H1 (cell line): Measurements from ENCODE around the gene ZNF652. TPM values are rescaled to one million over a fixed set of nuclear protein-coding genes. Genes with fewer than 3 reads are reported as not detected.

Source experiments
- CBX8 ChIP-seq: fragments of 300-800, 300-1000 bp; sonication (generic); IDR thresholded peaks from 2 replicates; pipeline ENCODE4 v1.7.1; 2016; ENCODE audit warnings: low read depth, low read length, borderline replicate concordance
- CREB1 ChIP-seq: IDR thresholded peaks from 2 replicates; pipeline ENCODE4 v1.6.1; 2012; ENCODE audit warnings: inconsistent platforms
- HDAC2 ChIP-seq, 2 experiments: fragments of 300-600 bp in 1 of 2; sonication (generic) in 1 of 2; IDR thresholded peaks; 2 replicates each; pipeline ENCODE4 v1.6.1; 2011 to 2012; ENCODE audit warnings: low read depth in 2 of 2, low read length in 2 of 2, mild to moderate bottlenecking in 2 of 2, moderate library complexity in 2 of 2, borderline replicate concordance in 1 of 2, inconsistent platforms in 1 of 2
- HDAC6 ChIP-seq: IDR thresholded peaks from one replicate; pipeline ENCODE4 v1.7.1; 2012; ENCODE audit warnings: low read depth, mild to moderate bottlenecking, inconsistent platforms, low read length, moderate library complexity
- SUZ12 ChIP-seq: fragments of 200-600 bp; sonication (generic); IDR thresholded peaks from 2 replicates; pipeline ENCODE4 v1.6.1; 2012; ENCODE audit warnings: mild to moderate bottlenecking, inconsistent platforms, low read length, moderate library complexity, mixed read lengths
- ZNF274 ChIP-seq: IDR thresholded peaks from 2 replicates; pipeline ENCODE4 v1.7.0; 2012; ENCODE audit warnings: low read length, borderline replicate concordance; ENCODE audit errors: extremely low read depth
- polyA plus RNA-seq, 7 experiments: library from polyadenylated mRNA; depleted of rRNA in 3 of 7; stranded (reverse) in 5 of 7; unstranded in 2 of 7; fragments of >200 nt in 5 of 7; fragments of 200-250 nt in 2 of 7; gene quantifications; 1 replicate in 5 of 7; 2 replicates in 1 of 7; 4 replicates in 1 of 7; pipeline versions ENCODE4 v1.2.1 to v1.2.3, GENCODE V29; 2011 to 2013; ENCODE audit warnings: missing spikeins in 2 of 7, mixed read lengths in 2 of 7
- total RNA-seq: library from RNA; stranded (reverse); fragmentation: NEBNext Ultra II Directional; extraction: Animal tissue kit (Norgen Biotek cat#: 25700); gene quantifications from 2 replicates; pipeline ENCODE4 v1.2.1, GENCODE V29; 2021
- TF ChIP-seq, protein P1 (sequence below): fragments of 300-600 bp; sonication (generic); IDR thresholded peaks from 2 replicates; pipeline ENCODE4 v1.7.1; 2012; ENCODE audit warnings: low read length, moderate library complexity, mild to moderate bottlenecking, inconsistent platforms; ENCODE audit not compliant: insufficient replicate concordance

The ZNF652 gene
- total and polyA plus RNA-seq, 2 of the 8 experiments (the other 6 are each of a cell fraction or from before 2014, with no cell fraction given) = 13.5 to 39.6 TPM

DNA sequence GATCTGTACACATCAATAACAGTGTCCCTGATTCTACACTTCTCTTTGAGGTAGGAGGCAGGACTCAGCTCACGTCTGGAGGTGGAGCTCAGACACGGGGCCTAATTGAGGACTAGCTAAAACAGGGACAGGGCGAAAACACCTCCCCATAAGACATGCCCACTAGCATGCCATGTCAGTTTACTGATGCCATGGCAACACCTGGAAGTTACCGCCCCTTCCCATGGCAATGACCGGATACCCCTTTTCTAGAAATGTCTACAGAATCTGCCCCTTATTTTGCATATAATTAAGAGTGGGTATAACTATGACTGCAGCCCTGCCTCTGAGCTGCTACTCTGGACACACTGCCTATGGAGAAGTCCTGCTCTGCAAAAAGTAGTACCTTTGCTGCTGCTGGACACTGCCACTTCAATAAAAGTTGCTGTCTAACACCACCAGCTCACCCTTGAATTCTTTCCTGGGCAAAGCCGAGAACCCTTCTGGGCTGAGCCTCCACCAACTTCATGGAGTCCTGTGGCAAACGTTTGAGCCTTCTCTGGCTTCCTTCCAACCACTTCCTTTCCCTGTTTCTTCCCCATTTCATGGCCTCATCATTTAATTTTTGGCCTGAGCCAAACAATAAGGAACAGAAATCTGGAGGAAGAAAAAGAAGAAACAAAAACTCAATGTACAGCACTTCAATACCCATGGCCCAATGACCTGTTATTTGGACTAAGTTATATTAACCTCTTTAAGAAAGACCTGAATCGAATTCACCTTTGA is 31.6 kb upstream of the ZNF652 start (continued):
- TF ChIP-seq, protein P1, sequence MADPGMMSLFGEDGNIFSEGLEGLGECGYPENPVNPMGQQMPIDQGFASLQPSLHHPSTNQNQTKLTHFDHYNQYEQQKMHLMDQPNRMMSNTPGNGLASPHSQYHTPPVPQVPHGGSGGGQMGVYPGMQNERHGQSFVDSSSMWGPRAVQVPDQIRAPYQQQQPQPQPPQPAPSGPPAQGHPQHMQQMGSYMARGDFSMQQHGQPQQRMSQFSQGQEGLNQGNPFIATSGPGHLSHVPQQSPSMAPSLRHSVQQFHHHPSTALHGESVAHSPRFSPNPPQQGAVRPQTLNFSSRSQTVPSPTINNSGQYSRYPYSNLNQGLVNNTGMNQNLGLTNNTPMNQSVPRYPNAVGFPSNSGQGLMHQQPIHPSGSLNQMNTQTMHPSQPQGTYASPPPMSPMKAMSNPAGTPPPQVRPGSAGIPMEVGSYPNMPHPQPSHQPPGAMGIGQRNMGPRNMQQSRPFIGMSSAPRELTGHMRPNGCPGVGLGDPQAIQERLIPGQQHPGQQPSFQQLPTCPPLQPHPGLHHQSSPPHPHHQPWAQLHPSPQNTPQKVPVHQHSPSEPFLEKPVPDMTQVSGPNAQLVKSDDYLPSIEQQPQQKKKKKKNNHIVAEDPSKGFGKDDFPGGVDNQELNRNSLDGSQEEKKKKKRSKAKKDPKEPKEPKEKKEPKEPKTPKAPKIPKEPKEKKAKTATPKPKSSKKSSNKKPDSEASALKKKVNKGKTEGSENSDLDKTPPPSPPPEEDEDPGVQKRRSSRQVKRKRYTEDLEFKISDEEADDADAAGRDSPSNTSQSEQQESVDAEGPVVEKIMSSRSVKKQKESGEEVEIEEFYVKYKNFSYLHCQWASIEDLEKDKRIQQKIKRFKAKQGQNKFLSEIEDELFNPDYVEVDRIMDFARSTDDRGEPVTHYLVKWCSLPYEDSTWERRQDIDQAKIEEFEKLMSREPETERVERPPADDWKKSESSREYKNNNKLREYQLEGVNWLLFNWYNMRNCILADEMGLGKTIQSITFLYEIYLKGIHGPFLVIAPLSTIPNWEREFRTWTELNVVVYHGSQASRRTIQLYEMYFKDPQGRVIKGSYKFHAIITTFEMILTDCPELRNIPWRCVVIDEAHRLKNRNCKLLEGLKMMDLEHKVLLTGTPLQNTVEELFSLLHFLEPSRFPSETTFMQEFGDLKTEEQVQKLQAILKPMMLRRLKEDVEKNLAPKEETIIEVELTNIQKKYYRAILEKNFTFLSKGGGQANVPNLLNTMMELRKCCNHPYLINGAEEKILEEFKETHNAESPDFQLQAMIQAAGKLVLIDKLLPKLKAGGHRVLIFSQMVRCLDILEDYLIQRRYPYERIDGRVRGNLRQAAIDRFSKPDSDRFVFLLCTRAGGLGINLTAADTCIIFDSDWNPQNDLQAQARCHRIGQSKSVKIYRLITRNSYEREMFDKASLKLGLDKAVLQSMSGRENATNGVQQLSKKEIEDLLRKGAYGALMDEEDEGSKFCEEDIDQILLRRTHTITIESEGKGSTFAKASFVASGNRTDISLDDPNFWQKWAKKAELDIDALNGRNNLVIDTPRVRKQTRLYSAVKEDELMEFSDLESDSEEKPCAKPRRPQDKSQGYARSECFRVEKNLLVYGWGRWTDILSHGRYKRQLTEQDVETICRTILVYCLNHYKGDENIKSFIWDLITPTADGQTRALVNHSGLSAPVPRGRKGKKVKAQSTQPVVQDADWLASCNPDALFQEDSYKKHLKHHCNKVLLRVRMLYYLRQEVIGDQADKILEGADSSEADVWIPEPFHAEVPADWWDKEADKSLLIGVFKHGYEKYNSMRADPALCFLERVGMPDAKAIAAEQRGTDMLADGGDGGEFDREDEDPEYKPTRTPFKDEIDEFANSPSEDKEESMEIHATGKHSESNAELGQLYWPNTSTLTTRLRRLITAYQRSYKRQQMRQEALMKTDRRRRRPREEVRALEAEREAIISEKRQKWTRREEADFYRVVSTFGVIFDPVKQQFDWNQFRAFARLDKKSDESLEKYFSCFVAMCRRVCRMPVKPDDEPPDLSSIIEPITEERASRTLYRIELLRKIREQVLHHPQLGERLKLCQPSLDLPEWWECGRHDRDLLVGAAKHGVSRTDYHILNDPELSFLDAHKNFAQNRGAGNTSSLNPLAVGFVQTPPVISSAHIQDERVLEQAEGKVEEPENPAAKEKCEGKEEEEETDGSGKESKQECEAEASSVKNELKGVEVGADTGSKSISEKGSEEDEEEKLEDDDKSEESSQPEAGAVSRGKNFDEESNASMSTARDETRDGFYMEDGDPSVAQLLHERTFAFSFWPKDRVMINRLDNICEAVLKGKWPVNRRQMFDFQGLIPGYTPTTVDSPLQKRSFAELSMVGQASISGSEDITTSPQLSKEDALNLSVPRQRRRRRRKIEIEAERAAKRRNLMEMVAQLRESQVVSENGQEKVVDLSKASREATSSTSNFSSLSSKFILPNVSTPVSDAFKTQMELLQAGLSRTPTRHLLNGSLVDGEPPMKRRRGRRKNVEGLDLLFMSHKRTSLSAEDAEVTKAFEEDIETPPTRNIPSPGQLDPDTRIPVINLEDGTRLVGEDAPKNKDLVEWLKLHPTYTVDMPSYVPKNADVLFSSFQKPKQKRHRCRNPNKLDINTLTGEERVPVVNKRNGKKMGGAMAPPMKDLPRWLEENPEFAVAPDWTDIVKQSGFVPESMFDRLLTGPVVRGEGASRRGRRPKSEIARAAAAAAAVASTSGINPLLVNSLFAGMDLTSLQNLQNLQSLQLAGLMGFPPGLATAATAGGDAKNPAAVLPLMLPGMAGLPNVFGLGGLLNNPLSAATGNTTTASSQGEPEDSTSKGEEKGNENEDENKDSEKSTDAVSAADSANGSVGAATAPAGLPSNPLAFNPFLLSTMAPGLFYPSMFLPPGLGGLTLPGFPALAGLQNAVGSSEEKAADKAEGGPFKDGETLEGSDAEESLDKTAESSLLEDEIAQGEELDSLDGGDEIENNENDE = no peak
- TF ChIP-seq HDAC6 (no peak), CREB1 (no peak), HDAC2 (IDR thresholded peaks at IDR 0.05; ENCODE audit: borderline replicate concordance in 1 of 2, low read depth in 2 of 2, low read length in 2 of 2) (no peak), ZNF274 (no peak), CBX8 (no peak), SUZ12 (no peak)
- TF ChIP-seq, all 59 proteins: peak for 0
